ENCODE results near the gene MBTPS2.
"Not testable (repeated sequence)": the region's sequence is repeated elsewhere in the genome, so short reads cannot be mapped to it uniquely, and the experiment has no call there.

MBTPS2 gene

GRCh38 chrX:21802839-21803238 lies 36.6 kb upstream of the MBTPS2 start:
- TF ChIP-seq CTBP1 (IDR thresholded peaks at IDR 0.05; ENCODE audit: borderline replicate concordance) (no peak), SP1 (IDR thresholded peaks at IDR 0.05) (no peak), BHLHE40 (IDR thresholded peaks at IDR 0.05; ENCODE audit: borderline replicate concordance) (no peak), LEF1 (IDR thresholded peaks at IDR 0.05; ENCODE audit: borderline replicate concordance) (no peak), TARDBP (IDR thresholded peaks at IDR 0.05) (no peak), ELF4 (IDR thresholded peaks at IDR 0.05) (no peak), ZNF384 (IDR thresholded peaks at IDR 0.05) (no peak), ARNT (IDR thresholded peaks at IDR 0.05) (no peak), HDGF (IDR thresholded peaks at IDR 0.05; ENCODE audit: borderline replicate concordance) (no peak)
- POLR2A ChIA-PET = no interaction called here
- CTCF ChIA-PET = no interaction called here
- no peak for DNase-seq (ENCODE audit: extremely low spot score)

- CTCF ChIA-PET = no interaction called here
- POLR2A ChIA-PET = no interaction called here
- TF ChIP-seq CTBP1 (IDR thresholded peaks at IDR 0.05; ENCODE audit: borderline replicate concordance) (no peak), LEF1 (IDR thresholded peaks at IDR 0.05; ENCODE audit: borderline replicate concordance) (no peak), PKNOX1 (IDR thresholded peaks at IDR 0.05) (peak; percentile 41)
- DNase-seq (ENCODE audit: extremely low spot score) = no peak
These were observed 32.7 kb upstream of the MBTPS2 start for GRCh38 chrX:21806691-21807090.

GRCh38 chrX:21811832-21812231 lies 27.6 kb upstream of the MBTPS2 start:
- no peak for TF ChIP-seq L3MBTL2 (conservative IDR thresholded peaks at IDR 0.05)
- TF ChIP-seq FOXK2 (IDR thresholded peaks at IDR 0.05) = no peak
- no peak for TF ChIP-seq SUZ12 (IDR thresholded peaks at IDR 0.05)
- CTCF ChIA-PET = no interaction called here
- POLR2A ChIA-PET = no interaction called here
- no peak for DNase-seq (ENCODE audit: extremely low spot score)

GRCh38 chrX:21812628-21813027 lies 26.8 kb upstream of the MBTPS2 start:
- ChIA-PET POLR2A (no interaction called here), CTCF (no interaction called here)
- DNase-seq (ENCODE audit: extremely low spot score) = no peak
- TF ChIP-seq ELF4 (IDR thresholded peaks at IDR 0.05) (no peak), PKNOX1 (IDR thresholded peaks at IDR 0.05) (no peak), BHLHE40 (IDR thresholded peaks at IDR 0.05; ENCODE audit: borderline replicate concordance) (no peak), SUZ12 (IDR thresholded peaks at IDR 0.05) (no peak), ARNT (IDR thresholded peaks at IDR 0.05) (no peak), NFRKB (IDR thresholded peaks at IDR 0.05) (no peak), FOXM1 (IDR thresholded peaks at IDR 0.05; ENCODE audit: borderline replicate concordance) (no peak), FOXA1 (IDR thresholded peaks at IDR 0.05) (no peak), ZNF384 (IDR thresholded peaks at IDR 0.05) (no peak), TARDBP (IDR thresholded peaks at IDR 0.05) (no peak), CTBP1 (IDR thresholded peaks at IDR 0.05; ENCODE audit: borderline replicate concordance) (no peak)

- POLR2A ChIA-PET = no interaction called here
- no peak for DNase-seq (ENCODE audit: extremely low spot score)
- CTCF ChIA-PET = no interaction called here
- TF ChIP-seq L3MBTL2 (conservative IDR thresholded peaks at IDR 0.05) (no peak), BHLHE40 (IDR thresholded peaks at IDR 0.05; ENCODE audit: borderline replicate concordance) (no peak), NFRKB (IDR thresholded peaks at IDR 0.05) (no peak), ELF4 (IDR thresholded peaks at IDR 0.05) (no peak), LEF1 (IDR thresholded peaks at IDR 0.05; ENCODE audit: borderline replicate concordance) (no peak), HDGF (IDR thresholded peaks at IDR 0.05; ENCODE audit: borderline replicate concordance) (no peak), CTBP1 (IDR thresholded peaks at IDR 0.05; ENCODE audit: borderline replicate concordance) (no peak), TARDBP (IDR thresholded peaks at IDR 0.05) (no peak), FOXK2 (IDR thresholded peaks at IDR 0.05) (no peak), FOXA1 (IDR thresholded peaks at IDR 0.05) (no peak), FOXM1 (IDR thresholded peaks at IDR 0.05; ENCODE audit: borderline replicate concordance) (no peak), ZNF384 (IDR thresholded peaks at IDR 0.05) (no peak), PKNOX1 (IDR thresholded peaks at IDR 0.05) (no peak), SUZ12 (IDR thresholded peaks at IDR 0.05) (no peak), ARNT (IDR thresholded peaks at IDR 0.05) (no peak), SP1 (IDR thresholded peaks at IDR 0.05) (no peak)
These were observed 25.6 kb upstream of the MBTPS2 start for GRCh38 chrX:21813612-21814368.

- POLR2A ChIA-PET = no interaction called here
- CTCF ChIA-PET = no interaction called here
- TF ChIP-seq ZNF384 (IDR thresholded peaks at IDR 0.05) = no peak
- no peak for TF ChIP-seq HDGF (IDR thresholded peaks at IDR 0.05; ENCODE audit: borderline replicate concordance)
- no peak for TF ChIP-seq BHLHE40 (IDR thresholded peaks at IDR 0.05; ENCODE audit: borderline replicate concordance)
- no peak for TF ChIP-seq PKNOX1 (IDR thresholded peaks at IDR 0.05)
- no peak for TF ChIP-seq TARDBP (IDR thresholded peaks at IDR 0.05)
- TF ChIP-seq SP1 (IDR thresholded peaks at IDR 0.05) = no peak
- no peak for TF ChIP-seq FOXK2 (IDR thresholded peaks at IDR 0.05)
- TF ChIP-seq FOXA1 (IDR thresholded peaks at IDR 0.05) = no peak
- no peak for TF ChIP-seq NFRKB (IDR thresholded peaks at IDR 0.05)
- no peak for TF ChIP-seq FOXM1 (IDR thresholded peaks at IDR 0.05; ENCODE audit: borderline replicate concordance)
- TF ChIP-seq CTBP1 (IDR thresholded peaks at IDR 0.05; ENCODE audit: borderline replicate concordance) = no peak
- TF ChIP-seq ARNT (IDR thresholded peaks at IDR 0.05) = no peak
- TF ChIP-seq L3MBTL2 (conservative IDR thresholded peaks at IDR 0.05) = no peak
- no peak for TF ChIP-seq ELF4 (IDR thresholded peaks at IDR 0.05)
- TF ChIP-seq LEF1 (IDR thresholded peaks at IDR 0.05; ENCODE audit: borderline replicate concordance) = no peak
- DNase-seq (ENCODE audit: extremely low spot score) = no peak
These were observed 23.3 kb upstream of the MBTPS2 start for GRCh38 chrX:21816136-21816535.

- DNase-seq (ENCODE audit: extremely low spot score); CTCF ChIA-PET; POLR2A ChIA-PET: not testable (repeated sequence)
These were observed 19.2 kb upstream of the MBTPS2 start for GRCh38 chrX:21820170-21820569.
